Body of pancreas (tissue), 4 donors: ENCODE data around the gene GFRA1.

Experiments
- POLR2A ChIP-seq, 3 donors: fragments of 450-650 bp; IDR thresholded peaks; one replicate each; pipeline ENCODE4 v1.6.1; 2016; ENCODE audit warnings: antibody characterized with exemption in 3 of 3, mild to moderate bottlenecking in 2 of 3
- TF ChIP-seq, protein P1 (sequence below), 7 experiments: fragments of 450-650 bp in 4 of 7; fragments of 200-600 bp in 3 of 7; sonication (generic) in 3 of 7; IDR thresholded peaks; one replicate each; pipeline ENCODE4 v1.5.1; 2016 to 2019; ENCODE audit warnings: antibody characterized with exemption in 7 of 7

DNA sequence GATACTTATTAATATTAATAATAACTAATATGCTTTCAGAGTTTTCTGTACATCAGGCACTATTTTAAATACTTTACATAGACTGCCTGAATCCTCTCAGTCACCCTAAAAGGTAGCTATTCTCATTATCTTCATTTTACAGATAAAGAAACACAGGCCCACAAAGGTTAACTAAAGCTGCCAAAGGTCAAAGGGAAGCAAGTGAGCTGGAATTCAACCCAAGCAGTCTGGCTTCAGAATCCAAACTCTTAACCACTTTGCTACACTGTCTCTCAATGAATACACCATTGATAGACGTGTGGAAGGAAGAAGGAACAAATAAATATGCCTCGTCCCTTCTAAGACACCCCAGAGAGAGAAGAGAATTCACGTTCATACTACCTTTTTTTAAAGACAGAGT, 52.0 kb downstream of the GFRA1 start:
- TF ChIP-seq, protein P1, sequence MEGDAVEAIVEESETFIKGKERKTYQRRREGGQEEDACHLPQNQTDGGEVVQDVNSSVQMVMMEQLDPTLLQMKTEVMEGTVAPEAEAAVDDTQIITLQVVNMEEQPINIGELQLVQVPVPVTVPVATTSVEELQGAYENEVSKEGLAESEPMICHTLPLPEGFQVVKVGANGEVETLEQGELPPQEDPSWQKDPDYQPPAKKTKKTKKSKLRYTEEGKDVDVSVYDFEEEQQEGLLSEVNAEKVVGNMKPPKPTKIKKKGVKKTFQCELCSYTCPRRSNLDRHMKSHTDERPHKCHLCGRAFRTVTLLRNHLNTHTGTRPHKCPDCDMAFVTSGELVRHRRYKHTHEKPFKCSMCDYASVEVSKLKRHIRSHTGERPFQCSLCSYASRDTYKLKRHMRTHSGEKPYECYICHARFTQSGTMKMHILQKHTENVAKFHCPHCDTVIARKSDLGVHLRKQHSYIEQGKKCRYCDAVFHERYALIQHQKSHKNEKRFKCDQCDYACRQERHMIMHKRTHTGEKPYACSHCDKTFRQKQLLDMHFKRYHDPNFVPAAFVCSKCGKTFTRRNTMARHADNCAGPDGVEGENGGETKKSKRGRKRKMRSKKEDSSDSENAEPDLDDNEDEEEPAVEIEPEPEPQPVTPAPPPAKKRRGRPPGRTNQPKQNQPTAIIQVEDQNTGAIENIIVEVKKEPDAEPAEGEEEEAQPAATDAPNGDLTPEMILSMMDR (IDR thresholded peaks at IDR 0.05): no peak
- TF ChIP-seq POLR2A (IDR thresholded peaks at IDR 0.05): no peak
